Occipital lobe (tissue), 2 donors: ENCODE measurements around the gene SYNE2. TPM values are rescaled to one million over a fixed set of nuclear protein-coding genes. Genes with fewer than 3 reads are reported as not detected.

Experiments used
- DNase-seq: peaks from one replicate; lab custom pipeline; 2025; lab: John Stamatoyannopoulos, UW
- total RNA-seq: library from RNA; depleted of rRNA; stranded (reverse); fragments of >200 nt; gene quantifications from one replicate; pipeline ENCODE4 v1.2.3, GENCODE V29; 2014

SYNE2 gene
- total RNA-seq, 1 donor from 2014 or later, result 94.8 TPM

DNA sequence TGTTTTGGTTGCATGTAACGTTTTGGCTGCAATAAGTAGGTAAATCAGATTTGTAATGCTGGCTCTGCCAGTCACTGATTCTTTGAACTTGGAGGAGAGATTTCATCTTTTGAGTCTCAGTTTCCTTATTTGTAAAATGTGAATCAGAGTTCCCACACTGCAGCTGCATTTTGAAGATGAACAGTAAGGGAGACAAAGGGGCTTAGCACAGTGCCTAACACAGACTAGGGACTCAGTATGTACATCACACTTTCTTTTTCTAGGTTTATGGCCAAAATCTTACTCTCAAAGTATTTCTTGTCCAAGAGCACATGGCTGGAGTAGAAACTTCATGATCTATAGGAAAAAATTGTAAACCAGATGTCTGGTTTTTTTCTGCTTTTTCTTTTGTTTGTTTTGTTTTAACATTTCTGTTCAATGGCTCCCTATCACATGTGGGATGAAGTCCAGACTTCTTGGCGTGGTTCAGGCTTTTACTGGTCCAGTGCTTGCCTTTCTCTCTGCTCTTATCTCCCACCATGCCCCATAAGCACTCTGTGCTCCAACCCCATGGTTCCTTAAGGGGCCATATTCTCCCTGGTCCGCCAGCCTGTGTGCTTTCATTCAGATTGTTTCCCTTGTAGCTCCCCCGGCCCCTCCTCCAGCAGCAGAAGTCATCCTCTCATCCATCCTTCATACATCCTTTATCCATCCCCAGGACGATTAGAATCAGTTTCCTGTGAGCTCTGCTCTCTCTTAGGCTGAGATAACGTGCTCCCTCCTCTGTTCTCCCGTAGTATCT is 58.0 kb downstream of the SYNE2 start:
- no peak for DNase-seq

DNA sequence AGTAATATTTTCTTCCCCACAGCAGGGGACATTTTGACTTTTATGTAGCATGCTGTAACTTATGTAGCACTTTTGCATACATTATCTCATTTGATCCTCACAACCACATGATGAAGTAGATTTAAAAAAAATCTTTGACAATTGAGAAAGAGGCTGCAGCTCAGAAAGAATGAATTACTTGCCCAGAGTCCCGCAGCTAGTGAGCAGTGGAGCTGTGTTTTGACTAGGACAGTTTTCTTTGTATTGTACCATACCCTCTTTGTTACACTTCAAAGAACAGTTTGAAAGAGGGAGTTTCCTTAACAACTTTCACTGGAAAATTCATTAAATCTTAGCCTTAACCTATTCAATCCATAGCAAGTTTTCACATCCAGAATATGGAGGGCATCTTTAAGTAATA is 58.6 kb downstream of the SYNE2 start:
- no peak for DNase-seq

DNA sequence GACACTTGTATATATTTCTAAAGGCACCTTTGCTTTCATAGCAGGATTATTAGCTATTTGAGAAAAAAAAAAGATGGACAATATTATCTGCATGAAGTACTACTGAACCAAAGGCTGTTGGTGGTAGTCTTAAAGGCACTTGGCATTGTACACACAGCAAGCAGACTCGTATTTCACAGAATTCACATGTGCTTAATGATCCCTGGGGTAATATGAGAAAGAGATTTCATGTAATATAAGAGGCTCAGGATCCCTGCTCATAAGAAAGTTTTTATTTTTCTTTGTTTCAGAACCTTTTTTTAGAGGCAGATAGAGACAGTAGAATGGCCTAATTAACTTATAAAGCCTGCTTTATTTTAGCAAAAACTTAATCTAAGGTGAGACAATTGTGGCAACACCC is 59.5 kb downstream of the SYNE2 start:
- no peak for DNase-seq

DNA sequence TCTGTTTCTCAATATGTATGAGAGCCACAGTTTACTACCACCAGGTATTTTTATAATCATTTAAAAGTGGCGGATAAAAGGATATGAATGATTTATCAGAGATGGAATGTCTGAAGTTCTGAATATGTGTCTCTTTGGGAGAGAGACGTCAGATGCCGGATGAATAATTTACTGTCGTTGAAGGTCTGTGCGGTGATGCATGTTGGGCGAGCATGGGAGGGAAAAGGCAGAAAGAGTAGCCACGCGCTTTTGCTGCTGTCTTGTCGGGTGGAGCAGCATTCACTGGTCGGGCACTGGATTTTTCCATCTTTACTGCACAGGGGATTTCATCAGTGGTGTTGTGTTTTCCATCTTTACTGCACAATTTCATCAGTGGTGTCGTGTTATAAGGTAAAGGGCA is 65.6 kb downstream of the SYNE2 start:
- no peak for DNase-seq

- no peak for DNase-seq
Measured at GRCh38 chr14:63922696-63923421, 70.1 kb downstream of the SYNE2 start.

DNA sequence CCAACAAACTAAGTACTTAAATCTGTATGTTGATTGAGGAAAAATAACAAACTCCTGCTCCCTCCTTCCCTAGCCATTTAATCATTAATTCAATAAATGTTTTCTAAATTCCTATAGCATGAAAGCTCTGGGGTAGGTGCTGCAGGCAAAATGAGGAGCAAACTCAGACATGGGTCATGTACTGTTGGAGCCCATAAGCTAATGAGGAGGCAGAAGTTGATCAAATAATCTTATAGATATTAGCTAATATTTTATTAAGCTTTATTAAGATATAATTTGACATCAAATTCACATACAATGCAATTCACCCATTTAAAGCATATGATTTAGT is 70.6 kb downstream of the SYNE2 start:
- no peak for DNase-seq

DNA sequence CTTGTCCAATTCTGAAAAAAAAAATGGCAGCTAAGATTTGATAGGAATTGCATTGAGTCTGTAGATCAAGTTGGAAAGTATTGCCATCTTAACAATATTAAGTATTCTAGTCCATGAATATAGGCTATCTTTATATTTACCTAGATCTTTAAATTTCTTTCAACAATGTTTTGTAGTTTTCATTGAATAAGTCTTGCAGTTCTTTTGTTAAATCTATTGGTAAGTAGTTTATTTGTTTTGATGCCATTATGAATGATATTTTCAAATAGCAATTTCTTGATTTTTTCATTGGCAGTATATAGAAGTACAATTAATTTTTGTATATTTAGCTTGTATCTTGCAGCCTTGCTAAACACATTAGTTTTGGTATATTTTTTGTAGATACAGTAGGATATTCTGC is 71.6 kb downstream of the SYNE2 start:
- no peak for DNase-seq

DNA sequence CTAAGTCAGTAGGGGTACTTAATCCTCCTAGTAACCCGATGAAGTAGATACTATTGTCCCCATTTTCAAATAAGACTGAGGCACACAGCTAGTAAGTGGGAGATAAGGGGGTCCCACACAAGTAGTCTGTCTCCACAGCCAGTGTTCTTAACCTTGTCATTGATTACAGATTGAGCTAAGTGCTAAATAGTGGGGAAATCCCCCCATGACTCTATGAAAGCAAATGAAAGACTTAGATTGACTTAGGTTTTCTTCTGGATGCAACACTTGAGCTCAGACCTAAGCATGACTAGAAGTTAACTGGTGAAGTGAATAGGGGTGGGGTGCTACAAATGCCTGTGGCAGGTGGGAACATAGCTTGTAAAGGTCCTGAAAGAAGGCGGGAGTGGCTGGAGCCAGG is 73.8 kb downstream of the SYNE2 start:
- no peak for DNase-seq

DNA sequence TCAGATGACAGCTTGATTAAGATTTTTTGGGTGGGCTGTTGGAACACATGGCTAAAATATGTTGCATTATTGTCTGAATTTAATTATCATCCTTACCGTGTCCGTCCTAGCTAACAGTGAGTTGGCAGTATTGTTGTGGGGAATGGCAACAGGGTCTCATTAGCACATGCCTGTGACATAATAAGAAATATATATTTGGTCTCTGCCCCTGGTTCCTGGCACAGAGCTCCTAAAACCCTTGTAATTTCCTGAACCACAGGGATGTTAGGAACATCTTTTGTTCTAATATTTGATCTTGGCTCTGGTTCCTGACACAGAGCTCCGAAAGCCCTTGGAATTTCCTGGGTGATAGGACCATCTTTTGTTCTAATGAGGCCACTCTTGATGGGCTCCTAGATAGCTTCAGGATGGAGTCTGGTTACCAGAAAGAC is 76.0 kb downstream of the SYNE2 start:
- no peak for DNase-seq

DNA sequence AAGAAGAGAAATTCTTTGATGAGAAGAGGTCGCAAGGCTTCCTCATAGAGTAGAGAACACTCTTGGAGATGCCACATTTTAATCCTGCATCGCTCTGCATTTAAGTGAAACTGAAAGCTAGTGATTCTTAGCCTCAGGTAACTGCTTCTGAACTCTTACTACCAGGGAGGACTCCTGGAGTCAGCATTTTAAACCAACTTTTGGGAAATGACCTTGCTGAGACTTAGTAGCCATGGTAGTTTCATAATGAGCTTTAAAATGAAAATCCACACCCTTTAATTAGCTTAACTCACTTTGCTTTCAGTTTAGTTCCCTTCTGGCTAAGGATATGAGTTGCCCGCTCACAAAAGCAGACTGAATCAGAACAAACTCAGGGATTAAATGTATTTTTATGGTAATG is 80.3 kb downstream of the SYNE2 start:
- no peak for DNase-seq

- no peak for DNase-seq
Measured at GRCh38 chr14:63933711-63934110, 80.9 kb downstream of the SYNE2 start.

DNA sequence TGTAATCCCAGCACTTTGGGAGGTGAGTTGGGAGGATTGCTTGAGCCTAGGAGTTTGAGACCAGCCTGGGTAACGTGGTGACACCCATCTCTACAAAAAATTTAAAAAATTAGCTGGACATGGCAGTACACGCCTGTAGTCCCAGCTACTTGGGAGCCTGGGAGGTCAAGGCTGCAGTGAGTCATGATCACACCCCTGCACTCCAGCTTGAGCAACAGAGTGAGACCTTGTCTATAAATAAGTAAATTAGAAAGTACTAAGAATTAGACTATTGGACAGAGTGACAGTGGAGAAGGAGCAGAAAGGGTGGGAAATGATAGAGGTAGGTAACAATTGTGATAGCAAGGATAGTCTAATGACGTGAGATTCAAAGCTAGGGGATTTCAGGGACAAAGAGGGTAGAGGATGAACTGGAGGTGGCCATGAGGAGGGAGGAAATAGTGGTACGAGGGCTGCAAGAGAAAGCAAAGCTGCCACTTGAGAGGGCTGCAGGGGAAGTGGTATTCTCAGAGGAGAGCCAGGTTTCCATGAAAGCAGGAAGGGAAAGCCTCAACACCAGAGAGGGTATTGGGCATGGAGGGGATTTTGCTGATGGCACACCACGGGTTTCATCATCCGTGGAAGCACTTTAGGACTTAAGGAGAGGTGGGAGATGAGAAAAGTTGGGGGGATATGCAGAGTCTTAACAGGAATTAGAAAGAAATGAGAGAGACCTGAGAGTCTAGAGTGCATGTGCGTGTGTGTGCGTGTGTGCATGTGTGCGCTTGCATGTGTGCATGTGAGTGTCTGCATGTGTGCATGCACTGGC is 85.6 kb downstream of the SYNE2 start:
- no peak for DNase-seq

- DNase-seq, result no peak
Measured at GRCh38 chr14:63939006-63939270, 86.1 kb downstream of the SYNE2 start.

DNA sequence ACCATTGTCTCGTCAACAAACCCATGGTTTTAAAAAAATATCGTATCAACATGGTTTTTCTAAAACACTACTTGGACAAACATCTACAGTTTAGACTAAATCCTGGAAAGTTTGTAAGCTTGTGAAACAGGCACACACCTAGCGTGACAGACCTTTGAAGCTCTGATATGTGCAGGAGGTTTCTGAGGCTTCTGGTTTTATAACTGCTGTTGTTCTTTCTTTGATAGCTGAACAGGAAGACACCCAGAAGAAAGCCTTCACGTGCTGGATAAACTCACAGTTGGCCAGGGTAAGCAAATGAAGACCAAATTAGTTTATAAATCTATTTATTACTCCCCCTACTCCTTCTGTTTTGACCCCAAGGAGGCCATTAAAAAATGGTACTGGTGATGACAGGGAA is 87.6 kb downstream of the SYNE2 start:
- DNase-seq, result no peak

DNA sequence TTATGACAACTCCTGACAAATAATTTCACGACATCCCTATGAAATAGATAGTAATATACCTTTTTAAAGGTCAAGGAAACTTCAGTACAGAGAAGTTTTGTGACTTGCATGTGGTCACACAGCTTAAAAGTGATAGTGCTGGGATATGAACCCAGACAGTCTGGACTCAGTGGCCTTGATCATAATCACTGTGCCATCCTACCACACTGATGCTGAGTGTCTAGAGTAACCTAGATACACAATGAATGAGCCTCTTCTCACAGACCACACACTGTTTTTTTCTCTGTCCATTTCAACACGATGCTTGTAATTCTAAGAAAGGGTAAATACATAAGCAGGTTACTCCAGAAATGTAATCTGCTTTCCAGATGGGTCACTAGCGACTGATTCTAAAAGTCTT is 88.2 kb downstream of the SYNE2 start:
- no peak for DNase-seq

DNA sequence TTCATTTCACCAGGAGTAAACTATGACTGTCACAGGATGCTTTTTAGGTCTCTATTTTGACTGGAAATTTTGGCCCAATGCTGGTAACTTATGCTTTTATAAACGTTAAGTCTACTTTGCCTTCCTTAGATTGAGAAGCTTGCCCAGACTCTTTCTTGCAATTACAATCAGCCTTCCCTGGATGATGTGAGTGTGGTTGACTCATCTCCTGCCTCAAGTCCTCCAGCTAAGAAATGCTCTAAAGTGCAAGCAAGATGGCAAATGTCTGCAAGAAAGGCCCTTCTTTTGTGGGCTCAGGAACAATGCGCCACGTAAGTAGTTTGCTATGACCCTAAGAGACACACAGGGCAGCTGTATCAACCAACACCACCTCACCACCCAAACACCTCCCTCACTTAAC is 96.9 kb downstream of the SYNE2 start:
- no peak for DNase-seq

DNA sequence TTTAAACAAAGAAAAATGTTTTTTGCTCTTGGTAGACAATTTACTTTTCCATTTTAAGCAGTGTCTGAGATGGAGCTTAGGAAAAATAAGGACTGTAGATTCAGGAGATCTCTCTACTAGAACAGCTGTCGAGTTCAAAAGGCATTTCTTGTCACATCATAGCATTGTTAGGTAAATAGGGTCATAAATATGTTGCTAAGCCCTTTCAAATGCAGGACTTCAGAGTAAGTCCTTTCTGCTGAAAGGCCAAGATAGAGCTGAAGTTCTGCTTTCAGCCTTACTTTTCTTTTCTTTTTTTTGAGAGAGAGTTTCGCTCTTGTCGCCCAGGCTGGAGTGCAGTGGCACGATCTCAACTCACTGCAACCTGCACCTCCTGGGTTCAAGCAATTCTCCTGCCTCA is 98.2 kb downstream of the SYNE2 start:
- no peak for DNase-seq

DNA sequence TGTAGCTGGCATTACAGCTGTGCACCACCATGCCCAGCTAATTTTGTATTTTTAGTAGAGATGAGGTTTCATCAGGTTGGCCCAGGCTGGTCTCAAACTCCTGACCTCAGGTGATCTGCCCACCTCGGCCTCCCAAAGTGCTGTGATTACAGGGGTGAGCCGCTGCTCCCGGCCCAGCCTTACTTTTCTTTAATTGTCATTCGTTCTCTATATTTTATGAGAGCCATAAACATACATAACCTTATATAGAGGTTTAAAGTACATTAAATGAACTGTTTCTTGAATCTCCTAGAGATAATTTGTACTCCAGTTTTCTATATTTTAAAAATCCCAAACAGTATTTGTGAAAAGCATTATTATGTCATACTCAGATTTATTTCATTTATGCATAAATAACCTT is 98.6 kb downstream of the SYNE2 start:
- no peak for DNase-seq

DNA sequence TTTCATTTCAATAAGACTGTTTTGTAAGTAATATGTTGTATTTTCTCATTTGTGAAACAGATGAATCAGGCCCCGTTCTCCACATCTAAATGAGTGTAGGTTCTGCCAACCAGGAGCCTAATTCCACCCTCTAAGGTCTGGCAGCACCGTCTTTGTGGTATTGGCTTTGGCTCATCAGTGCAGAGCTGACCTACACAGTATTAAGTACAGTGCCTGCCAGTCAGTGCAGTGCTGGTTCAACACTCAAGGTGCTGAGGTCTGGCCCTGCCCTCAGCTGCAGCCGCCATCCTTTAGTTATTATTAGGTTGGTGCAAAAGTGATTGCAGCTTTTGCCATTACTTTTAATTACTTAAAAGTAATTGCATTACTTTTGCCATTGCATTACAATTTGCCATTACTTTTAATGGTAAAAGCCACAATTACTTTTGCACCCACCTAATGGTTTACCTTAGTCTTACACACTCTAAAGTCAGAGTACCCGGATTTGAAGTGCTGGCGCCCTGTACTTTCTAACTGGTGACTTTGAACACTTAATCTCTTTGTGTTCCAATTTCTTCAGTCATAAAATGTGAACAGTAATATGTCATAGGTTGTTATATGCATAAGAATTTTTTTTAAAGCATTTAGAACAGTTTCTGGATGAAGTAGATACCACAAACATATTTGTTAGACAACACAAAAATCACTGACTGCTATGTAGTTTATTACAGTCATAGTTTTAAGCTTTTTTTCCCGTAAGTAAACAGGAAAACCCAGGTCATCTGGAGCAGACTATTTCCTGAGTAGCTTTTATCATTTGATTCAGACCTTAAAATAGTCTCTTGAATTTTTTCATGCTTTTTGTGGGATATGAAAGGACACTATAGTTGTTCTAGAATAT is 99.5 kb downstream of the SYNE2 start:
- DNase-seq, result no peak

GRCh38 chr14:63952933-63953437 is 100.2 kb downstream of the SYNE2 start:
- no peak for DNase-seq

- DNase-seq, result no peak
Measured at GRCh38 chr14:63956326-63956725, 103.5 kb downstream of the SYNE2 start.
